DMS114 treated with DMSO at 0.1 percent for 48 hours (cell line): ENCODE data around the gene CCM2.

Experiments used
- DNase-seq: peaks from one replicate; lab custom pipeline; 2025; ENCODE audit not compliant: unreplicated experiment; lab: John Stamatoyannopoulos, UW

The CCM2 gene

GRCh38 chr7:45118292-45118691, 118.3 kb downstream of the CCM2 start:
- DNase-seq = no peak

GRCh38 chr7:45118889-45119331, 118.9 kb downstream of the CCM2 start:
- DNase-seq = no peak

- DNase-seq = no peak
Observed at GRCh38 chr7:45119550-45119949, 119.5 kb downstream of the CCM2 start.

- DNase-seq = no peak
Observed at GRCh38 chr7:45122975-45123860, 123.2 kb downstream of the CCM2 start.

- DNase-seq = no peak
Observed at GRCh38 chr7:45123913-45124710, 124.1 kb downstream of the CCM2 start.

- no peak for DNase-seq
Observed at GRCh38 chr7:45125193-45125904, 125.3 kb downstream of the CCM2 start.
